HEK293 (cell line): Measurements from ENCODE around the gene P2RX1.

Source experiments
- CTCF ChIA-PET: fragments of 350-600 bp; formaldehyde crosslinking; extraction: SDS; loops from one replicate; lab custom pipeline; 2021; ENCODE audit warnings: antibody characterized with exemption; lab: Yijun Ruan, JAX
- POLR2A ChIA-PET: fragments of 300-600 bp; formaldehyde crosslinking; extraction: SDS; loops from one replicate; lab custom pipeline; 2020; ENCODE audit warnings: antibody characterized with exemption, inconsistent platforms; lab: Yijun Ruan, JAX
- H3K27ac ChIP-seq: fragments of 200-500 bp; sonication (Bioruptor generic); 2 replicates; pipeline ENCODE4 v1.5.1; 2014; ENCODE audit warnings: low read depth, low read length, control low read depth, inconsistent platforms; ENCODE audit errors: extremely low read depth
- H3K36me3 ChIP-seq, 2 experiments: fragments of 200-500 bp in 1 of 2; sonication (Bioruptor generic) in 1 of 2; 1 replicate in 1 of 2; 2 replicates in 1 of 2; pipeline ENCODE4 v1.5.1; 2014 to 2017; ENCODE audit warnings: inconsistent platforms in 2 of 2, low read length in 2 of 2; ENCODE audit not compliant: control insufficient read depth in 2 of 2, insufficient read depth in 1 of 2
- H3K4me1 ChIP-seq: fragments of 200-500 bp; sonication (Bioruptor generic); 2 replicates; pipeline ENCODE4 v1.5.1; 2014; ENCODE audit warnings: mild to moderate bottlenecking, low read length, inconsistent platforms; ENCODE audit not compliant: control insufficient read depth, insufficient read depth
- H3K4me3 ChIP-seq: 2 replicates; pipeline ENCODE4 v1.5.1; 2011; ENCODE audit warnings: low read depth, mild to moderate bottlenecking, control low read depth, low read length, moderate library complexity
- H3K9me3 ChIP-seq: fragments of 200-500 bp; sonication (Bioruptor generic); 2 replicates; pipeline ENCODE4 v1.5.1; 2014; ENCODE audit warnings: low read depth, low read length, inconsistent platforms; ENCODE audit not compliant: control insufficient read depth, insufficient read depth
- GLI4 ChIP-seq: fragments of 450-650 bp; formaldehyde crosslinking; IDR thresholded peaks from 2 replicates; pipeline ENCODE4 v1.5.1; 2016; ENCODE audit warnings: missing biosample characterization, missing genetic modification characterization
- GLIS2 ChIP-seq: fragments of 450-650 bp; formaldehyde crosslinking; IDR thresholded peaks from 2 replicates; pipeline ENCODE4 v1.5.1; 2016; ENCODE audit warnings: missing biosample characterization, missing genetic modification characterization
- HOXC10 ChIP-seq: sonication (generic); formaldehyde crosslinking; IDR thresholded peaks from 2 replicates; pipeline ENCODE4 v1.8.1; 2023; ENCODE audit warnings: mild to moderate bottlenecking, missing genetic modification reagents
- IKZF3 ChIP-seq: fragments of 450-650 bp; IDR thresholded peaks from 2 replicates; pipeline ENCODE4 v1.5.0; 2018; ENCODE audit warnings: missing biosample characterization, mild to moderate bottlenecking, missing genetic modification characterization, moderate library complexity
- KLF1 ChIP-seq: fragments of 450-650 bp; formaldehyde crosslinking; IDR thresholded peaks from 2 replicates; pipeline ENCODE4 v1.5.1; 2016; ENCODE audit warnings: missing biosample characterization, missing genetic modification characterization
- OVOL3 ChIP-seq: fragments of 450-650 bp; formaldehyde crosslinking; IDR thresholded peaks from 2 replicates; pipeline ENCODE4 v1.5.1; 2016; ENCODE audit warnings: missing biosample characterization, missing genetic modification characterization
- ZBTB17 ChIP-seq: fragments of 450-650 bp; formaldehyde crosslinking; IDR thresholded peaks from 2 replicates; pipeline ENCODE4 v1.5.1; 2016; ENCODE audit warnings: missing biosample characterization, missing genetic modification characterization
- ZBTB8A ChIP-seq: fragments of 450-650 bp; formaldehyde crosslinking; IDR thresholded peaks from 2 replicates; pipeline ENCODE4 v1.5.1; 2016; ENCODE audit warnings: missing biosample characterization, missing genetic modification characterization
- ZEB2 ChIP-seq: fragments of 450-650 bp; formaldehyde crosslinking; IDR thresholded peaks from 2 replicates; pipeline ENCODE4 v1.5.1; 2016; ENCODE audit warnings: missing biosample characterization, missing genetic modification characterization
- ZNF133 ChIP-seq: fragments of 450-650 bp; formaldehyde crosslinking; IDR thresholded peaks from 2 replicates; pipeline ENCODE4 v1.5.1; 2016; ENCODE audit warnings: missing biosample characterization, missing genetic modification characterization
- ZNF16 ChIP-seq: fragments of 450-650 bp; formaldehyde crosslinking; IDR thresholded peaks from 2 replicates; pipeline ENCODE4 v1.5.1; 2016; ENCODE audit warnings: low read depth, missing biosample characterization, missing genetic modification characterization
- ZNF174 ChIP-seq: fragments of 450-650 bp; formaldehyde crosslinking; IDR thresholded peaks from 2 replicates; pipeline ENCODE4 v1.5.0; 2017; ENCODE audit warnings: missing biosample characterization, mild to moderate bottlenecking, missing genetic modification characterization
- ZNF202 ChIP-seq: fragments of 450-650 bp; formaldehyde crosslinking; IDR thresholded peaks from 2 replicates; pipeline ENCODE4 v1.5.1; 2016; ENCODE audit warnings: missing biosample characterization, missing genetic modification characterization, borderline replicate concordance
- ZNF214 ChIP-seq: fragments of 450-650 bp; formaldehyde crosslinking; IDR thresholded peaks from 2 replicates; pipeline ENCODE4 v1.5.1; 2017; ENCODE audit warnings: missing biosample characterization, mild to moderate bottlenecking, missing genetic modification characterization, borderline replicate concordance
- ZNF335 ChIP-seq: fragments of 450-650 bp; formaldehyde crosslinking; conservative IDR thresholded peaks from 2 replicates; pipeline ENCODE4 v1.5.1; 2016; ENCODE audit warnings: missing biosample characterization, missing genetic modification characterization
- ZNF555 ChIP-seq: fragments of 450-650 bp; formaldehyde crosslinking; conservative IDR thresholded peaks from 2 replicates; pipeline ENCODE4 v1.5.1; 2017; ENCODE audit warnings: missing biosample characterization, mild to moderate bottlenecking, missing genetic modification characterization, inconsistent platforms
- ZNF654 ChIP-seq: fragments of 450-650 bp; formaldehyde crosslinking; IDR thresholded peaks from 2 replicates; pipeline ENCODE4 v1.5.1; 2016; ENCODE audit warnings: low read depth, missing biosample characterization, missing genetic modification characterization
- ZNF837 ChIP-seq: fragments of 450-650 bp; formaldehyde crosslinking; IDR thresholded peaks from 2 replicates; pipeline ENCODE4 v1.5.1; 2016; ENCODE audit warnings: missing biosample characterization, missing genetic modification characterization
- ZNF843 ChIP-seq: fragments of 450-650 bp; formaldehyde crosslinking; IDR thresholded peaks from 2 replicates; pipeline ENCODE4 v1.5.1; 2016; ENCODE audit warnings: missing biosample characterization, missing genetic modification characterization
- TF ChIP-seq, protein P1 (sequence below): fragments of 450-650 bp; formaldehyde crosslinking; IDR thresholded peaks from 2 replicates; pipeline ENCODE4 v1.5.1; 2016; ENCODE audit warnings: missing biosample characterization, missing genetic modification characterization
- TF ChIP-seq, protein P2 (sequence below): fragments of 450-650 bp; formaldehyde crosslinking; conservative IDR thresholded peaks from 2 replicates; pipeline ENCODE4 v1.5.1; 2016; ENCODE audit warnings: low read depth, missing biosample characterization, missing genetic modification characterization
- TF ChIP-seq, protein P3 (sequence below): fragments of 450-650 bp; formaldehyde crosslinking; IDR thresholded peaks from 2 replicates; pipeline ENCODE4 v1.5.1; 2017; ENCODE audit warnings: missing biosample characterization, mild to moderate bottlenecking, missing genetic modification characterization, moderate library complexity
- TF ChIP-seq, protein P4 (sequence below): fragments of 450-650 bp; formaldehyde crosslinking; IDR thresholded peaks from 2 replicates; pipeline ENCODE4 v1.5.1; 2016; ENCODE audit warnings: missing biosample characterization, missing genetic modification characterization
- TF ChIP-seq, protein P5 (sequence below): fragments of 450-650 bp; formaldehyde crosslinking; optimal IDR thresholded peaks from 2 replicates; pipeline ENCODE3; 2016; ENCODE audit warnings: missing biosample characterization, mild to moderate bottlenecking, missing genetic modification characterization
- TF ChIP-seq, protein P6 (sequence below): fragments of 450-650 bp; formaldehyde crosslinking; IDR thresholded peaks from 2 replicates; pipeline ENCODE4 v1.5.1; 2017; ENCODE audit warnings: missing biosample characterization, missing genetic modification characterization

Gene P2RX1

DNA sequence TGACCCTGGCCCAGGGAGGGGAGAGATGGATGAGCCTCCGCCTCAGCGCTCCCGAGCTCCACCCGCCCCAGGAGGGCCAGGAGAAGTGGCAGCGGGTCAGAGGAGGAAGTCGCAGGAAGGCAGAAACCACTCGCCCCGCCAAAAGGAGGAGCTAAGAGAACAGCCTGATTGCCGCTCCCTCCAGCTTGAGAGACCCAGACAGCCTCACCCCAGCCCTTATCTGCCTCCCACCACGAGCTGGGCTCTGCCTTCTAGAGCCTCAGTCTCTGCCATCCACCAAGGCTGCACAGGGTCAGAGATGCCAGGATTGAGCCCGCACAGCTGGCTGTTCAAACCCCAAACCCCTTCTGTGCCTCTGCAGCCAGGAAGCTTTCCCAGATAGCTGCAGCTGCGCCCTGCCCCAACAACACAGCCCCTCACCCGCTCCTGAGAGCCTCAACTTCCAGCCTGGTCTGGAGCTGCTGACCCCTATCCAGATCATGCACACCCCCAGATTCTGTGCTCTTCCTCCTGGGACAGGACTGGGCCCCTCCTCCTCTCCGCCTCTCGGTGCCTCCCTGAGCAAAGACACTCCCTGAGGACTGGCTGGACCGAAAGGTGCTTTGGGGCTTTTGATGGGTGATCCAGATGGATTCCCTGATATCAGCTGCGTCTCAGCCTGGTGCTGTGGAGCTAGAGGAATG, 49.0 kb upstream of the P2RX1 start:
- ChIA-PET CTCF (interaction anchor here (0.6 to 2.2 kb wide), 5 partner anchors 8 to 122 kb away, joined by 3 to 8 read pairs (median 5); no protein-coding TSS in a partner anchor), POLR2A (interaction anchor here (0.6 to 1.0 kb wide), 7 partner anchors 9 to 458 kb away, joined by 3 to 4 read pairs (median 3); partner anchors contain the start of genes CTNS, P2RX1 and SHPK)
- no peaks in the 10 kb centered on the region for H3K9me3 ChIP-seq
- peaks cover 6% of the 10 kb centered on the region; the same call in 1 of the 2 replicates for H3K4me1 ChIP-seq
- H3K36me3 ChIP-seq, result no peaks in the 10 kb centered on the region
- H3K4me3 ChIP-seq, result no peak overlapping the region
- H3K27ac ChIP-seq, result no peak overlapping the region
- TF ChIP-seq GLIS2 (peak; percentile 33; the same call in 1 of the 2 replicates), GLI4 (no peak), KLF1 (tag by site-specific recombination) (peak; percentile 37), ZNF16 (tag by site-specific recombination) (no peak), ZNF335 (tag by site-specific recombination) (peak; percentile 33; the same call in 1 of the 2 replicates), IKZF3 (tag by site-specific recombination) (peak; percentile 74; the same call in 1 of the 2 replicates), ZNF214 (tag by site-specific recombination) (no peak), ZNF654 (tag by site-specific recombination) (no peak), ZNF837 (tag by site-specific recombination) (no peak), ZEB2 (tag by site-specific recombination) (0 out of 2 replicates have a peak, but pooled peaks have one; percentile 14), ZNF843 (tag by site-specific recombination) (no peak), HOXC10 (no peak), ZBTB8A (no peak), ZBTB17 (tag by site-specific recombination) (peak; percentile 99), ZNF174 (no peak), ZNF133 (tag by site-specific recombination) (no peak), OVOL3 (no peak), ZNF202 (tag by site-specific recombination) (no peak), ZNF555 (tag by site-specific recombination) (no peak)
- TF ChIP-seq, protein P1, sequence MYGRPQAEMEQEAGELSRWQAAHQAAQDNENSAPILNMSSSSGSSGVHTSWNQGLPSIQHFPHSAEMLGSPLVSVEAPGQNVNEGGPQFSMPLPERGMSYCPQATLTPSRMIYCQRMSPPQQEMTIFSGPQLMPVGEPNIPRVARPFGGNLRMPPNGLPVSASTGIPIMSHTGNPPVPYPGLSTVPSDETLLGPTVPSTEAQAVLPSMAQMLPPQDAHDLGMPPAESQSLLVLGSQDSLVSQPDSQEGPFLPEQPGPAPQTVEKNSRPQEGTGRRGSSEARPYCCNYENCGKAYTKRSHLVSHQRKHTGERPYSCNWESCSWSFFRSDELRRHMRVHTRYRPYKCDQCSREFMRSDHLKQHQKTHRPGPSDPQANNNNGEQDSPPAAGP (tag by site-specific recombination), result 0 out of 2 replicates have a peak, but pooled peaks have one; percentile 39
- TF ChIP-seq, protein P2, sequence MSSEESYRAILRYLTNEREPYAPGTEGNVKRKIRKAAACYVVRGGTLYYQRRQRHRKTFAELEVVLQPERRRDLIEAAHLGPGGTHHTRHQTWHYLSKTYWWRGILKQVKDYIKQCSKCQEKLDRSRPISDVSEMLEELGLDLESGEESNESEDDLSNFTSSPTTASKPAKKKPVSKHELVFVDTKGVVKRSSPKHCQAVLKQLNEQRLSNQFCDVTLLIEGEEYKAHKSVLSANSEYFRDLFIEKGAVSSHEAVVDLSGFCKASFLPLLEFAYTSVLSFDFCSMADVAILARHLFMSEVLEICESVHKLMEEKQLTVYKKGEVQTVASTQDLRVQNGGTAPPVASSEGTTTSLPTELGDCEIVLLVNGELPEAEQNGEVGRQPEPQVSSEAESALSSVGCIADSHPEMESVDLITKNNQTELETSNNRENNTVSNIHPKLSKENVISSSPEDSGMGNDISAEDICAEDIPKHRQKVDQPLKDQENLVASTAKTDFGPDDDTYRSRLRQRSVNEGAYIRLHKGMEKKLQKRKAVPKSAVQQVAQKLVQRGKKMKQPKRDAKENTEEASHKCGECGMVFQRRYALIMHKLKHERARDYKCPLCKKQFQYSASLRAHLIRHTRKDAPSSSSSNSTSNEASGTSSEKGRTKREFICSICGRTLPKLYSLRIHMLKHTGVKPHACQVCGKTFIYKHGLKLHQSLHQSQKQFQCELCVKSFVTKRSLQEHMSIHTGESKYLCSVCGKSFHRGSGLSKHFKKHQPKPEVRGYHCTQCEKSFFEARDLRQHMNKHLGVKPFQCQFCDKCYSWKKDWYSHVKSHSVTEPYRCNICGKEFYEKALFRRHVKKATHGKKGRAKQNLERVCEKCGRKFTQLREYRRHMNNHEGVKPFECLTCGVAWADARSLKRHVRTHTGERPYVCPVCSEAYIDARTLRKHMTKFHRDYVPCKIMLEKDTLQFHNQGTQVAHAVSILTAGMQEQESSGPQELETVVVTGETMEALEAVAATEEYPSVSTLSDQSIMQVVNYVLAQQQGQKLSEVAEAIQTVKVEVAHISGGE (tag by site-specific recombination), result no peak
- TF ChIP-seq, protein P3, sequence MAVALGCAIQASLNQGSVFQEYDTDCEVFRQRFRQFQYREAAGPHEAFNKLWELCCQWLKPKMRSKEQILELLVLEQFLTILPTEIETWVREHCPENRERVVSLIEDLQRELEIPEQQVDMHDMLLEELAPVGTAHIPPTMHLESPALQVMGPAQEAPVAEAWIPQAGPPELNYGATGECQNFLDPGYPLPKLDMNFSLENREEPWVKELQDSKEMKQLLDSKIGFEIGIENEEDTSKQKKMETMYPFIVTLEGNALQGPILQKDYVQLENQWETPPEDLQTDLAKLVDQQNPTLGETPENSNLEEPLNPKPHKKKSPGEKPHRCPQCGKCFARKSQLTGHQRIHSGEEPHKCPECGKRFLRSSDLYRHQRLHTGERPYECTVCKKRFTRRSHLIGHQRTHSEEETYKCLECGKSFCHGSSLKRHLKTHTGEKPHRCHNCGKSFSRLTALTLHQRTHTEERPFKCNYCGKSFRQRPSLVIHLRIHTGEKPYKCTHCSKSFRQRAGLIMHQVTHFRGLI (tag by site-specific recombination), result no peak
- TF ChIP-seq, protein P4, sequence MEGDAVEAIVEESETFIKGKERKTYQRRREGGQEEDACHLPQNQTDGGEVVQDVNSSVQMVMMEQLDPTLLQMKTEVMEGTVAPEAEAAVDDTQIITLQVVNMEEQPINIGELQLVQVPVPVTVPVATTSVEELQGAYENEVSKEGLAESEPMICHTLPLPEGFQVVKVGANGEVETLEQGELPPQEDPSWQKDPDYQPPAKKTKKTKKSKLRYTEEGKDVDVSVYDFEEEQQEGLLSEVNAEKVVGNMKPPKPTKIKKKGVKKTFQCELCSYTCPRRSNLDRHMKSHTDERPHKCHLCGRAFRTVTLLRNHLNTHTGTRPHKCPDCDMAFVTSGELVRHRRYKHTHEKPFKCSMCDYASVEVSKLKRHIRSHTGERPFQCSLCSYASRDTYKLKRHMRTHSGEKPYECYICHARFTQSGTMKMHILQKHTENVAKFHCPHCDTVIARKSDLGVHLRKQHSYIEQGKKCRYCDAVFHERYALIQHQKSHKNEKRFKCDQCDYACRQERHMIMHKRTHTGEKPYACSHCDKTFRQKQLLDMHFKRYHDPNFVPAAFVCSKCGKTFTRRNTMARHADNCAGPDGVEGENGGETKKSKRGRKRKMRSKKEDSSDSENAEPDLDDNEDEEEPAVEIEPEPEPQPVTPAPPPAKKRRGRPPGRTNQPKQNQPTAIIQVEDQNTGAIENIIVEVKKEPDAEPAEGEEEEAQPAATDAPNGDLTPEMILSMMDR (tag by site-specific recombination), result no peak
- TF ChIP-seq, protein P5, sequence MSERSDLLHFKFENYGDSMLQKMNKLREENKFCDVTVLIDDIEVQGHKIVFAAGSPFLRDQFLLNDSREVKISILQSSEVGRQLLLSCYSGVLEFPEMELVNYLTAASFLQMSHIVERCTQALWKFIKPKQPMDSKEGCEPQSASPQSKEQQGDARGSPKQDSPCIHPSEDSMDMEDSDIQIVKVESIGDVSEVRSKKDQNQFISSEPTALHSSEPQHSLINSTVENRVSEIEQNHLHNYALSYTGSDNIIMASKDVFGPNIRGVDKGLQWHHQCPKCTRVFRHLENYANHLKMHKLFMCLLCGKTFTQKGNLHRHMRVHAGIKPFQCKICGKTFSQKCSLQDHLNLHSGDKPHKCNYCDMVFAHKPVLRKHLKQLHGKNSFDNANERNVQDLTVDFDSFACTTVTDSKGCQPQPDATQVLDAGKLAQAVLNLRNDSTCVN, result no peak
- TF ChIP-seq, protein P6, sequence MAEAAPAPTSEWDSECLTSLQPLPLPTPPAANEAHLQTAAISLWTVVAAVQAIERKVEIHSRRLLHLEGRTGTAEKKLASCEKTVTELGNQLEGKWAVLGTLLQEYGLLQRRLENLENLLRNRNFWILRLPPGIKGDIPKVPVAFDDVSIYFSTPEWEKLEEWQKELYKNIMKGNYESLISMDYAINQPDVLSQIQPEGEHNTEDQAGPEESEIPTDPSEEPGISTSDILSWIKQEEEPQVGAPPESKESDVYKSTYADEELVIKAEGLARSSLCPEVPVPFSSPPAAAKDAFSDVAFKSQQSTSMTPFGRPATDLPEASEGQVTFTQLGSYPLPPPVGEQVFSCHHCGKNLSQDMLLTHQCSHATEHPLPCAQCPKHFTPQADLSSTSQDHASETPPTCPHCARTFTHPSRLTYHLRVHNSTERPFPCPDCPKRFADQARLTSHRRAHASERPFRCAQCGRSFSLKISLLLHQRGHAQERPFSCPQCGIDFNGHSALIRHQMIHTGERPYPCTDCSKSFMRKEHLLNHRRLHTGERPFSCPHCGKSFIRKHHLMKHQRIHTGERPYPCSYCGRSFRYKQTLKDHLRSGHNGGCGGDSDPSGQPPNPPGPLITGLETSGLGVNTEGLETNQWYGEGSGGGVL (tag by site-specific recombination), result peak; percentile 59
